ENCODE data around the gene CEP170B.
"Not testable (repeated sequence)": the region's sequence is repeated elsewhere in the genome, so short reads cannot be mapped to it uniquely, and the experiment has no call there.

Gene CEP170B

DNA sequence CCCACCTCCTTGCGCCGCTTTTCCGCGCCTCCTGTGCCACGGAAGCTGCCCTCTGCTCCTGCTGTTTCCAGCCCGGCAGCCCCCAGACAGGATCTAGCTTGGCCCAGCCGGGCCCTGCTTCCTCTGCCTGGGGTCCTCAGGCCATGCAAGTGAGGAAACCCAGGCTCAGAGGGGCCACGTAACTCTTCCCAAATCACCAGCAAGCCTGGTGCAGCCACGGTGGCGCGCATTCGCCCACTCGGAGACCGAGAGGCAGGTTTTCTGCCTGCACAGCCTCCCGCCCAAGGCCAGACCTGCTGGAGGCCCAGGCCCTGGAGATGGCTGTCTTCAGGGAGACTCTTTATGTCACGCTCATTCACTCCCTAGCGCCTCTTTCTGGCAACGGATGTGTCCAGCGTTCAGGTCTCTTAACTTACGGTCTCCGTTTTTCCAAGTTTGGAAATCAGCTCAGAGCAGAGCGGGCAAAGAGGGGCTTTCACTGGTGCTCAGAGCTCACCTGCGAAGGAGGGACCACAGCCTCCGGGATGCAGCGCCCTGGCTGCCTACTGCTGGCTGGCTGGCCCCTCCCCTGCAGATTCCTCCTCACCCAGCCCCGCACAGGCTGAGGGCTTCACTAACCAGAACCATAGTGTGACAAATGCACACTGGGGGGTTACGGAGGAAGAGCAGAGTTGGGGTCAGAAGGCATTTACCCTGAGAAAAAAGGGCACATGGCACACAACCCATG is 20.6 kb upstream of the CEP170B start:
- DNase-seq (ENCODE audit: low read depth, low spot score), result no peak

DNA sequence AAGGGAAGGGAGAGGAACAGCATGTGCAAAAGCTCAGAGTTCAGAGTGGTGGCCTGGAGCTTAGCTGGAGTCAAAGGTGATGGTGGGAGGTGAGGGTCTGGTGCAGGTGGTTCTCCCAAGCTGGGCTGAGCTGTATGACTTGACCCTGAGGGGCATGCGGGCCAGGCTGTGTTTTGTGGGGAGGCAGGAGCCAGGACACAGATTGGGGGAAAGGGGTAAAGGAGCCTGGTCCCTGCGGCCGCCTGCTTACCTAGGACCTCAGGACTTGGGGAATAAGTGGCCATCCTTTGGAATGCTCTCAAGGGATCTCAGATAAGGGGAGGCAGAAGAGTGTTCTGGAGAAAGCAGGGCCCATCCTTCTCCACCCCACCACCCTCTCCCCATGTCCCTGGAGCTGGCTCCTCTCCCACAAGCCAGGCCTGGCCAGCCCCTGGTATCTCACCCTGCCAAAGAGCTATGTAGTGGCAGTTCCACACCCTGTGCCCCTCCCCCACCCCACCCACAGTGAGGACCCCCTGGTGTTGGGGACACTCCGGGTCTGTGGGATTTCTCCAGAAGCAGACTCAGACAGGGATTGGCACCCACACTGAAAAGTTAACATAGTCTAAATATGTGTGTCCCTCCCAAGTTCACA is 19.9 kb upstream of the CEP170B start:
- DNase-seq (ENCODE audit: low read depth, low spot score), result no peak

DNA sequence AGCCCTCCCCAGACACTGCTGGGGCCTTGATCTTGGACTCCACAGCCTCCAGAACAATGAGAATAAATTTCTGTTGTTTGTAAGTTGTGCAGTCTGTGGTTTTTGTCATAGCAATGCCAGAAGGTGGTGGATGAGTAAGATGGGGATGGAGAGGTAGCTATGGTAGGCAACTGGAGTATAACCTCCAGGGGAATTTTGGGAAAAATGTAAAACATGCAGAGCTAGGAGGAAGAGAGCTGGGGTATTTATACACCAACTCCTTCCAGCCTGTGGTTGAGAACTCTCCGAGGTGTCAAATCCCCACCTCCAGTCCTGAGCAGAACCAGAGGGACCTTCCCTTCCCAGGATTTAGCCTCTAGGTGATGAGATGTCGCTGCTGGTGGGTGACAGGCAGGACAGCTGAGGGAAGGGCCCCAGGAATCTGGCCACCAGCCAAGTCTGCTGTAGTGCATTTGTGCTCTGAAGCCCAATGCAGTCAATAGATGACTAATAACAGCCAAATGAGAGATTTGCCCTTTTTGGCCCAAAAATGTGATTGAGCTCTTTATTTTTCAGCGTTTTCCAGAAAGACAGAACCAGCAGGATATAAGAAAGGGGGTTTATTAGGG is 19.1 kb upstream of the CEP170B start:
- DNase-seq (ENCODE audit: low read depth, low spot score), result no peak

DNA sequence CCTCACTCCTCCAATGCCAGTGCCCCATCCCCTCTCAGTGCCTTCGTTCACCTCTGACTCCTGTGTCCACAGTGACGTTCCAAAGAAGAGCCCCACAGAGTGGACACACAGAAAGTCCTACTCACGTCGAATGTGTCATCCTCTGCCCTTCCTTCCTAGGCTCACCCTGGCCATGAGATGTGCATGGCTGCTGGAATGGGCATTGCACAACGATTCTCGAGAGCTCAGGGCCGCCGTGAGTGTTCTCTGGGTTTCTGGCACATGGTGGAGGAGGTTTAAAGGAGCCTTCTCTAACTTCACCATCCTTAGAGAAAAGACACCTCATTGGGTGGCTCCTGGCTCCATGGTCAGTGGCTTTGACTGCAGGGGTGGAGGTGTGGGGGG is 12.8 kb upstream of the CEP170B start:
- no peak for DNase-seq (ENCODE audit: low read depth, low spot score)

DNA sequence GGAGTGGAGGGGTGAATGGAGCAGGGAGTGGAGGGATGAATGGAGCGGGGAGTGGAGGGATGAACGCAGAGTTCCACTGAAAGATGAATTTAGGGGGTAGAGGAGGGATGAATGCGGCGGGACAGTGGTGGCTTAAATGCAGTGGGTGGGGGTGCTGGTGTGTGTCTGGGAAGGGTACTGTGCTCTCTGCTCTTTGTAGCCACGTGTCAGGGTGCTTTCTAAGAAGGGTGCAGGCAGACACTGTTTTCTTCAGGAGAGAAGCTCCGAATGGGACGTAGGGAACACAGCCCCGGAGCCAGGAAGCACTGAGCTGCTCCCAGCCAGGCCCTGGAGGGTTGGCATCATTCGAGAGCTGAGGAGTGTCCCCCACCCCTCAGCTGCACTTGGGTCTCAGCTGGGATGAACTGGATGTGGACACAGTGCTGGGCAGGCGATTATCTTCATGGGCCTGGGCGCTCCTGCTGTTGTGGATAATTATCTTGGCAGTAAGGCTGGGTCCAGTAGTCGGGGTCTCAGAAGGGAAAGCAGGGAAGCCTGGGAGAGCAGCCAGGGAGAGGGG is 9.5 kb upstream of the CEP170B start:
- DNase-seq (ENCODE audit: low read depth, low spot score), result no peak

DNA sequence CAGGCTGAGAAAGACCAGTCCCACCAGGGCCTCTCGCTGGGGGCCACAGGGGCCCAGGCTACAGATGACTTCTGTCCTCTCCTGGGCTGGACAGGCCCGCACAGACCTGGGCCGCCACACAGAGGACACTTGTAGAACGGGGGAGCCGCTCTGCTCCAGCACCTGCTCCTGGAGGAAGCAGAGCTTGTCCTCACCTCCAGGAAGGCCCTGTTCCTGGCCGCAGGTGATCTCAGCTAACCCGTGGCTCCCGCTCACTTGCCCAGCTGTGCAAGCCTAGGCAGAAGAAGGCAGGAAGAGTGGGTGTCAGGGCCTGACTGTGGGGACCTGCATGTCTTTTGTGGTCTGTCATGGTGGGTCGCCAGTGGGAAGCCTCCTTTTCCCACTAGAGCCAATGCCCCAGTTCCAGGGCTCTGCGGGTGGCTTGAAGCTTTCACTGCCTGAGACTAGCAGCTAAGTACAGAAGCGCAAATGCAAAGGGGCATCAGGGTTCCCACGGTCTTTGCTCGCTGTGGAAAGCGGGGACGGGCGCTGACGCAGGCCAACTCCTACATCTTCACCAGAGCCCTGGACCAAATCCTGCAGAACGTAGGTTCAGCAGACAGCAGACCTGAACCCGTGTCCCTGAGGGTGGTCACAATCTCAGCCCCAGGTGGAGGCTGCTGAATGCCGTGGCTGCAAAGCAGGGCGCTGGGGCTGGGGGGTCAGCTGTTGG is 8.8 kb upstream of the CEP170B start:
- no peak for DNase-seq (ENCODE audit: low read depth, low spot score)

DNA sequence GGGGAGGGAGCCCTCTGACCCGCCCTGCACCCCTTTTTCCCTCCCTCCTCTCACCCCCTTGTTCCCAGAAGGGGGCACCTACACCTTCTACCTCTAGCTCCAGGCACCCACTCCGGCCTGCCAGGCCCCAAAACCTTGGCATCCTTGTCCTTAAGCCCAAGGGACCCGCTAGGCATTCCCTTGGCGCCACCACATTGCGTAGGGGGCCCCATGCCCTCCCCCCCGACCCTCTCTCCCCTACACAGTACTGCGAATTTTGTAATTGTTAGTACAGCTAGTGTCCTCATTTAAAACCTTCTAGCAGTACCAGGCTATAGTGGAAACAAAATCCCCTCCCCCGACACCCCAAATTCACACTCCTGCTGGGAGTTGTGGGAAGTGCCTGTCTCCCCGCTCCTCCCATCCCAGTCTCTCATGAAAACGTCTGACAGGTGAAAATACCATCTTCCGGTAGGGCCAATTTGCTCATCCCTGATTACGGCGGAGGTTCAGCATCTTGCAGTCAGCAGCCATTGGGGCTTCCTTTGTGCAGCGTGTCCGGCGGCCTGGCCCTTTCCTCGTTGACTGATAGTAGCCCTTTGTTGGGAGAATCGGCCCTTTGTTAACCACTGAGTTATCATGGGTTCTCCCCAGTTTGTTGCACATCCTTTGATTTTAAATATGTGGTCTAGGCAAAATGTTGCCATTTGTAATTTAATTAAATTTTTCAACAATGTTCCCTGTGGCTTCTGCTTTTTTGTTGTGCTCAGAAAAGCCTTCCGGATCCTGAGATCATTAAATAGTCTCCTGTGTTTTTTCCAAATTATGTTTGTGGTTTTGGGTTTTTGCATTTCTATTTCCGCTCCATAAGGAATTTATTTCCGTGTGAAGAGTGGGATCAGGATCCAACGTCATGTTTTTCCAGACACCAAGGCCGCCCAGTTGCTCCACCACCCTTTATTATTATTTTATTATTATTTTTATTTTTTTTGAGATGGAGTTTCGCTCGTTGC is 7.9 kb upstream of the CEP170B start:
- no peak for DNase-seq (ENCODE audit: low read depth, low spot score)

DNA sequence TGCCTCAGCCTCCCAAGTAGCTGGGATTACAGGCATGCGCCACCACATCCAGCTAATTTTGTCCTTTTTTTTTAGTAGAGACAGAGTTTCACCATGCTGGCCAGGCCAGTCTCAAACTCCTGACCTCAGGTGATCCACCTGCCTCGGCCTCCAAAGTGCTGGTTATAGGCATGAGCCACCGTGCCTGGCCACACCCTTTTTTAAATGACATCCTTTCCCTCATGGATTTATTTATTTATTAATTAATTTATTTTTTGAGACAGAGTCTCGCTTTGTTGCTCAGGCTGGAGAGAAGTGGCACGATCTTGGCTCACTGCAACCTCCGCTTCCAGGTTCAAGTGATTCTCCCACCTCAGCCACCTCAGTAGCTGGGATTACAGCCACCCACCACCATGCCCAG is 7.1 kb upstream of the CEP170B start:
- not testable (repeated sequence) for DNase-seq (ENCODE audit: low read depth, low spot score)

DNA sequence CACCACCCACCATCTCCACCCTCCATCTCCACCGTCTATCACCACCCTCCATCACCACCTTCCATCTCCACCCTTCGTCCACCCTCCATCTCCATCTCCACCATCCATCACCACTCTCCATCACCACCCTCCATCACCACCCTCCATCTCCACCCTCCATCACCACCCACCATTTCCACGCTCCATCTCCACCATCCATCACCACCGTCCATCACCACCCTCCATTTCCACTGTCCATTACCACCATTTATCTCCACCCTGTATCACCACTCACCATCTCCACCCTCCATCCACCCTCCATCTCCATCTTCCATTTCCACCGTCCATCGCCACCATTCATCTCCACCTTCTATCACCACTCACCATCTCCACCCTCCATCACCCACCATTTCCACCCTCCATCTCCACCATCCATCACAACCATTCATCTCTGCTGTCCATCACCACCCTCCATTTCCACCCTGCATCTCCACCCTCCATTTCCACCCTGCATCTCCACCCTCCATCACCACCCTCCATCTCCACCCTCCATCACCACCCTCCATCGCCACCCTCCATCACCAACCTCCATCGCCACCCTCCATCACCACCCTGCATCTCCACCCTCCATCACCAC is 6.1 kb upstream of the CEP170B start:
- no peak for DNase-seq (ENCODE audit: low read depth, low spot score)

DNA sequence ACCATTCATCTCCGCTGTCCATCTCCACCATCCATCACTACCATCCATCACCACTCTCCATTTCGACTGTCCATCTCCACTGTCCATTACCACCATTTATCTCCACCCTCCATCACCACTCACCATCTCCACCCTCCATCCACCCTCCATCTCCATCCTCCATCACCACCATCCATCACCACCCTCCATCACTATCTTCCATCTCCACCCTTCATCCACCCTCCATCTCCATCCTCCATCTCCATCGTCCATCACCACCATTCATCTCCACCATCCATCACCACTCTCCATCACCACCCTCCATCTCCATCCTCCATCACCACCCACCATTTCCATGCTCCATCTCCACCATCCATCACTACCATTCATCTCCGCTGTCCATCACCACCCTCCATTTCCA is 5.2 kb upstream of the CEP170B start:
- no peak for DNase-seq (ENCODE audit: low read depth, low spot score)

DNA sequence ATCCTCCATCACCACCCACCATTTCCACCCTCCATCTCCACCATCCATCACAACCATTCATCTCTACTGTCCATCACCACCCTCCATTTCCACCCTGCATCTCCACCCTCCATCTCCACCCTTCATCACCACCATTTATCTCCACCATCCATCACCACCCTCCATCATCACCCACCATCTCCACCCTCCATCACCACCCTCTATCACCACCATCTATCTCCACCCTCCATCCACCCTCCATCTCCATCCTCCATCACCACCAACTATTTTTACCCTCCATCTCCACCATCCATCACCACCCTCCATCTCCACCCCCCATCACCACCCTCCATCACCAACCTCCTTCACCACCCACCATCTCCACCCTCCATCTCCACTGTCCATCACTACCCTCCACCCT is 4.7 kb upstream of the CEP170B start:
- DNase-seq (ENCODE audit: low read depth, low spot score), result no peak

DNA sequence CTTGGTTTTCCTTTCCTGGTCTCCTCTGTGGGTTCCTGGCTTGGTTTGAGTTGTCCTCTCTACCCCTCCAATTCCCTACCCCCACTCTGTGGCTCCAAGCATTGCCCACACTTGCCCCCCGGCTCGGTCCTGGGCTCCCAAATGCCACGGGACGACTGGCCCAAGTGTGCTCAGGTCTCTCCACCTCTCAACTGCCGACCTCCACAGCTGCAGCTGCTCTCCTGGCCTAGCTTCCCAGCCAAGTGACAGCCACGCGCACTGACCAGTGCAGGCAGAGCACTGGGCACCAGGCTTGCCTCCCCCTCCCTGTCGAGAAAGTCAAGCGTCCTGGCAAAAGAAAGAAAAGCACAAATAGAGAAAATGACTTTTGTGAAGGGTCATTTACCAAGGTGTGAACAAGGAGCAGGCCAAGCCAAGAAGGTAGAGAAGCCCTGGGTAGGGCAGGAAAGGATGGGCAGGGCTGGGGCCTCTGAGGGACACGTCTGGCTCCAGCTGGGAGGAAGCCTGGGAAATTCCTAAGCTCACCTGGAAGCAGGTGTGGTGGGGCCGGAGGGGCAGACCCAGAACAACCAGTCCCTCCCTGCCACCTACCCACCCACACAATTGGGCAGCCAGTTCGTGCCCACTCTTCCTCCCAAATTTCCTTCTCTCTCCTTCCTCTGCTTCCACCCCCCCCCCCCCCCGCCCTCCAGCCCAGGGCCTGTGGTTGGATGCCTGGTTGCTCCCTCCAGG is 1.8 kb upstream of the CEP170B start:
- no peak for DNase-seq (ENCODE audit: low read depth, low spot score)

DNA sequence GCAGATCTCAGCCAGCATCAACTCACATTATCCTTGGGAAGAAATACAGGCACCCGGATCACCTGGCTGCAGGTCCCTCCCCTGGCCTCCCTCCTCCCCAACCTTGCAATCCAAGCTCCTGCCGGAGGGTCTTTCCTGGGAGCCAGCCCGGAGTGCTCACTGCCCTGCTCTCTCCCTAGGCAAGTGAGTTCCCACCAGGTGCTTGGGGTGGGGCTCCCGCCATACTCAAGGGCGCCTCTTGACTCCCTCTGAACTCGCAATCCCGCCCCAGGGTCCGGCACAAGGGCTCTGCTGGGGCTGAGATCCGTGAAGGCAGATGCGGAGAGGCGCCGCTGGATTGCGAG is 1.2 kb upstream of the CEP170B start:
- no peak for DNase-seq (ENCODE audit: low read depth, low spot score)

DNA sequence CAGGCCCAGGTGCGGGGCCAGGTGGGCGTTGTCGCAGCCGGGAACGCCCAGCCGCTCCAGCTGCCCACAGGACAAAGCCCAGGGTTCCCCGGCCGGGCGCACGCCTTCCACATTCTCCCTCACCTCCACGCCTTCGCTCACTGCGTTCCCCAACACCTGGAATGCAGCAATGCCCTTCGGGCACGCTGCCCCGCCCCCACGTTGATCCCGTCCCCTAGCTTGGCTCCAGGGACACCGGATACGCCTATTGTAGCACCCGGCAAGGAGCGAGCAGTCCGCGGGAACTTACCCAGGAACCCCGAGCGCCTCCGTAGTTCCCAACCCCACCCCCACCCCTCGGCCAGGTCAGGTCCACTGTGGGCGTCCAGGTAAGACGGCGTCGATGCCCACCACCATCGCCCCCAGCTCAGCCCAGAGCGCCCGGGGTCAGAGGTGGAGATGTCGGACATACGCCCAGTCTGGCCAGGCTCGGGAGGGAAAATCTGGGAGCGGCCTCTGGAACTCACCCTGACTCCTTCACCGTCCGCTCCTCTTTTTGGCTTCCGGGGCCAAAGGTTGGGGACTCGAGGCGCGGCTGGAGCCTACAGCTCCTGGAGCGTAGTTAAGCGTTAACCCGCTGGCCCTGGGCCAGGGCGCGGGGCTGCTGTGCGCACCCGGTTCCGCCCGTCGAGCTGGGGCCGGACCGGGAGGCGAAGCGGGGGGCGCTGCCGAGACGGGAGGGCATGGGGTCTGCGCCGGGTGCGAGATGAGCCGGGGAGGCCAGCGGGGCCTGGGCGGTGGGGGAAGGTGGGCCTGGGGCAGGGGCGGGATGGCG is 594 bp upstream of the CEP170B start:
- DNase-seq (ENCODE audit: low read depth, low spot score), result no peak

DNA sequence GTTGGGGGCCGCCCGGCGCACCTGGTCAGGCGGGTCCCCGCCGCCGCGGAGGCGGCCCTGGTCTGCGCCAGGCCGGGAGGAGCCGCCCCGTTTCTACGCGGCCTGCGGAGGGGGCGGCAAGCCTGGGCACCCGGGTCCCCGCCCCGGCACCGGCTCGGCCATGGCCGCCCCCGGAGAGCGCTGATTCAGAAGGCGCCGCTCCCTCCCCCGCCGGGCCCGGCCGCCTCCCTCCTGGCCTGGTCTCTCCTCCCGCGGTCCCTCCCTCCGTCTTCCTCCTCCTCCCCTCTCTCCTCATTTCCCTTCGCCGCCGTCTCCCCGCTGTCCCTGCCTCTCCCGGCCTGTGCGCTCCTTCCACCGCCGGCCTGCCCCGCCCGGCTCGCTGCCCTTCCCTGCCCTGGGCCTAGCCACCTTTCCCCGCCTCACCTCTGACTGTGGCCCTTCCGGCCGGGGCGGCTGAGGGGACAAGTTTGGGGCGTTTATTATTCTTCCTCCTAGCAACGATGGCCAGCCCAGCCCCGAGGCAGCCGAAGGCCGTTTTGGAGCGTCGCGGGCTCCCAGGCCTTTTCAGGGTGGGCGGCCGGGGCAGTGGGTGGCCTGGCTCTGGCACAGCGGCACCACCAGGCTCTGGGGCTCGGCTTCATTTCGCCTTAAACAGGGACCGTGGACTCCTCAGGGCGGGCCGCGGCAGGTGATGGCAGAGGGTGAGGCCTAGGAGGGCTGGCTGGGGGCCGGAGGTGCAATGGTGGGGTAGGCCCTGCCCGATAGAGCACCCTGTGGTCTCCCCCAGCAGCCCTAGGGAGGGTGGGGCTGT is 768 bp downstream of the CEP170B start:
- no peak for DNase-seq (ENCODE audit: low read depth, low spot score)

DNA sequence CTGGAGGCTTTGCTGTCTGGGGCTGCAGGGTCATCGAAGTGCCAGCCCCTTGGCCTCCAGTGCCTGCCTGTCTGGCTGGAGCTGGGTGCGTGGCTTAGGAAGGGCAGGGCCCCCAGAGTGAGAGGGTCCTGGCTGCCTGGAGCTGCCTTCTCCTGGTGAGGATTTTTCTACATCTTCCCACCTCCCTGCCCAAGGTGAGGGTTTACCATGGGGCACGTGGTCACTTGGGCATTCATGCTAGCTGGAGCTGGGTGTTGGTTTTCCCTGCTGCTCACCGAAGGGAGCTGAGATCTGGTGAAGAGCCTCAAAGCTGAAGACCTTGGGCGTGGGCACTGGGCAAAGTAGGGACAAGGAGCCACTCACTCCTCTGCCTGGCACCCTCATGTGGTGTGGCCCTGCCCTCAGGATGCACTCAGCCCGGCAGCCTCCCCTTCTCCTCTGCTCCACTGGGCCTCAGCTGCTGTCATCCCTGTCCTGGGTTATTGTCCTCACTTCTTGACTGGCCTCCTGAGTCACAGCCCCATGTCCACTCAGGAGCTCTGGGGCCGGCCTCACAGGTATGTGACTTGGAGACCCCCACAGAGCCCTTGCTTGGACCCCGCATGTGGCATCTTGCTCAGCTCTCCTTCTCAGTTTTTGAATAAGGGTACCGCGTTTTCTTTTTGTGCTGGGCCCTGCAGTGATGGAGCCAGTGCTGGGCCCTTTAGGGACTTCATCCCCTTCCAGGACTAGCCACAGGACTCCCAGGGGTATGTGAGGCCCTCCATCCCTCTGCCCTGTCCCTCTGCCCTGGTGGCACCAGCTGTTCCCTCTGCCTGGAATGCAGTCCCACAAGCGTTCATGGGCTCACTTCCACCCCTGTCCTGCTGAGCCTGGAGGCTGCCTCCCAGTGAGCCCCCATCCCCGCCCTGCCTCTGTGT is 1.6 kb downstream of the CEP170B start:
- DNase-seq (ENCODE audit: low read depth, low spot score), result no peak

DNA sequence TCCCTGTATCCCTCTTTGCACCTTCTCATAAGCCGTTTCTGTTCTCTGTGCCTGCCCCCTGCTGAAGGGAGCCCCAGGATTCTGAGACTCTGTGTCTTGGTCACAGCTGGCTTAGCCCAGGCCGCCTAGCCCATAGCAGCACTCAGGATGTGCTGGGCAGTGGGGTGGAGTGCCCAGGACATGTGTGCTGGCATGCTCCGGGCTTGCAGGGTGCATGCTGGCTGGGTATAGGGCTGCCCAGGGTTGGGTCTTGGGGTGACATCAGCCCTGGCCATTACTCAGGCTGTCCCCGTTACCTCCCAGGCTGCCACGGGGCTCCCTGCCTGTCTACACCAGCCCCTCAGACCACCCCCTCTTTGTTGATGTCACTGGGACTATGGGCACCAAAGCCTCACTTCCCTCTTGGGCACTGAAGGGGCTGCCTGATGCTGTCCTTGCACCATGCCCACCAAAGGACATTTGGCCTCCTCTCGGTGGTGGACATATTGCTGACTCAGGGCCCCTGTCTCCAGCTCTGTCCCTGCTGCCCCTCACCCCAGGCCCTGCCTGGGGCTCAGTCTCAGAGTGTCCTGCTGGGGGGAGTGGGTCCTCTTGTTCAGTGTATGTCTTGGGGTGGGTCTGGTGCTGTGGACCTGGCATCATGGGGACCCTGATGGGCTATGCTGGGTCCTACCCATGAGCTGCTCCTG is 2.4 kb downstream of the CEP170B start:
- DNase-seq (ENCODE audit: low read depth, low spot score), result no peak
